KMS-11 (cell line): Measurements from ENCODE around the gene PTPRN2.

ENCODE experiments used
- H2AFZ ChIP-seq: fragments of 200-600 bp; sonication (generic); 2 replicates; pipeline ENCODE4 v1.6.1; 2016; ENCODE audit warnings: antibody characterized with exemption, mixed run types, low read depth
- H3K27ac ChIP-seq: fragments of 200-600 bp; sonication (generic); 2 replicates; pipeline ENCODE4 v1.6.1; 2016; ENCODE audit warnings: mild to moderate bottlenecking, mixed run types
- H3K27me3 ChIP-seq: fragments of 200-600 bp; sonication (generic); 2 replicates; pipeline ENCODE4 v1.6.1; 2017; ENCODE audit warnings: mild to moderate bottlenecking, low read depth, mixed run types, moderate library complexity; ENCODE audit not compliant: insufficient read depth
- H3K36me3 ChIP-seq: fragments of 200-600 bp; sonication (generic); 2 replicates; pipeline ENCODE4 v1.6.1; 2017; ENCODE audit warnings: mild to moderate bottlenecking, mixed run types; ENCODE audit not compliant: insufficient read depth
- H3K4me1 ChIP-seq: fragments of 200-600 bp; sonication (generic); 2 replicates; pipeline ENCODE4 v1.6.1; 2016; ENCODE audit warnings: mild to moderate bottlenecking, low read depth, mixed run types; ENCODE audit not compliant: poor library complexity, severe bottlenecking
- H3K4me2 ChIP-seq: fragments of 200-600 bp; sonication (generic); 2 replicates; pipeline ENCODE4 v1.7.0; 2016; ENCODE audit warnings: mild to moderate bottlenecking, mixed run types
- H3K4me3 ChIP-seq: fragments of 200-600 bp; sonication (generic); IDR thresholded peaks from 2 replicates; pipeline ENCODE4 v1.6.1; 2017; ENCODE audit warnings: low read depth, low read length, mixed read lengths; ENCODE audit not compliant: insufficient read depth
- H3K79me2 ChIP-seq: fragments of 200-600 bp; sonication (generic); 2 replicates; pipeline ENCODE4 v1.6.1; 2016; ENCODE audit warnings: low read depth, mixed run types; ENCODE audit not compliant: insufficient read depth
- H3K9ac ChIP-seq: fragments of 200-600 bp; sonication (generic); 2 replicates; pipeline ENCODE4 v1.6.1; 2016; ENCODE audit warnings: mild to moderate bottlenecking, mixed run types
- H4K20me1 ChIP-seq: fragments of 200-600 bp; sonication (generic); 2 replicates; pipeline ENCODE4 v1.6.1; 2016; ENCODE audit warnings: mild to moderate bottlenecking, mixed run types; ENCODE audit not compliant: insufficient read depth
- TF ChIP-seq, protein P1 (sequence below): fragments of 200-600 bp; sonication (generic); conservative IDR thresholded peaks from 2 replicates; pipeline ENCODE4 v1.6.1; 2017; ENCODE audit warnings: low read depth, mild to moderate bottlenecking, antibody characterized with exemption, low read length, moderate library complexity, mixed read lengths

Gene PTPRN2

DNA sequence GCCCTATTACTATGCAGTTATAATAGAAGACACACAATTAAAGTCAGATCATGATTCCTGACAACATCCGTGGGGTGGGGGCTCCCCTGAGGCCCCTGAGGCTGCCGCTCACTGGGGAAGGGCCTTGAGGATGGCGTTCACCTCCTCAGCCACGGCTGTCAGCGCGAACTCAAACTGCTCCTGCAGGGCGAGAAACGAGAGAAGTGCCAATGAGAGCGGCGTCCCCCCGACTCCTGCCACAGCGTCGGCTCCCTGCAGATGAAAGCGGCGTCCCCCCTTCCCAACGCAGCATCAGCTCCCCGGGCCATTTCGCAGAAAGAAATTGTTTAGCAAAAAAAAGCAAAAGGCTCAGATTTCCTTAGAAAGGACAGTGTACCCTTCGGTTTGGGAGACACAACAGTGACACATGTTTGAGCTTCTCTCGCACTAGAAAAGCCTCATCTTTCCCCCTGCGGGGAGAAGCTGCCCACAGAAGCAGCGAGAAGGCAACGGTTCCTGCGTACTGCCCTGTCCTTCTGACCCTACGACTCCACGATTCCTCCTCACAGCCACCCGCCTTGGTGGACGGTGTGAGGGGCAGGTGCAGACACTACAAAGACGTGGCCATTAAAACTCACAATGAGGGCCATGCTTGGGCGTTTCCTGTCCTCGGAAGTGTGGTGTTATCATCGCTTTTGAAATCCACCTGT lies 1046.9 kb downstream of the PTPRN2 start:
- Histone ChIP-seq H3K27ac (no peak overlapping the region), H2AFZ (no peak overlapping the region), H3K9ac (no peak overlapping the region), H3K79me2 (no peaks in the 10 kb centered on the region), H3K27me3 (peaks cover 33% of the 10 kb centered on the region), H3K4me3 (no peak overlapping the region), H4K20me1 (no peaks in the 10 kb centered on the region), H3K36me3 (no peaks in the 10 kb centered on the region), H3K4me2 (no peak overlapping the region), H3K4me1 (no peaks in the 10 kb centered on the region)
- TF ChIP-seq, protein P1, sequence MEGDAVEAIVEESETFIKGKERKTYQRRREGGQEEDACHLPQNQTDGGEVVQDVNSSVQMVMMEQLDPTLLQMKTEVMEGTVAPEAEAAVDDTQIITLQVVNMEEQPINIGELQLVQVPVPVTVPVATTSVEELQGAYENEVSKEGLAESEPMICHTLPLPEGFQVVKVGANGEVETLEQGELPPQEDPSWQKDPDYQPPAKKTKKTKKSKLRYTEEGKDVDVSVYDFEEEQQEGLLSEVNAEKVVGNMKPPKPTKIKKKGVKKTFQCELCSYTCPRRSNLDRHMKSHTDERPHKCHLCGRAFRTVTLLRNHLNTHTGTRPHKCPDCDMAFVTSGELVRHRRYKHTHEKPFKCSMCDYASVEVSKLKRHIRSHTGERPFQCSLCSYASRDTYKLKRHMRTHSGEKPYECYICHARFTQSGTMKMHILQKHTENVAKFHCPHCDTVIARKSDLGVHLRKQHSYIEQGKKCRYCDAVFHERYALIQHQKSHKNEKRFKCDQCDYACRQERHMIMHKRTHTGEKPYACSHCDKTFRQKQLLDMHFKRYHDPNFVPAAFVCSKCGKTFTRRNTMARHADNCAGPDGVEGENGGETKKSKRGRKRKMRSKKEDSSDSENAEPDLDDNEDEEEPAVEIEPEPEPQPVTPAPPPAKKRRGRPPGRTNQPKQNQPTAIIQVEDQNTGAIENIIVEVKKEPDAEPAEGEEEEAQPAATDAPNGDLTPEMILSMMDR = no peak

DNA sequence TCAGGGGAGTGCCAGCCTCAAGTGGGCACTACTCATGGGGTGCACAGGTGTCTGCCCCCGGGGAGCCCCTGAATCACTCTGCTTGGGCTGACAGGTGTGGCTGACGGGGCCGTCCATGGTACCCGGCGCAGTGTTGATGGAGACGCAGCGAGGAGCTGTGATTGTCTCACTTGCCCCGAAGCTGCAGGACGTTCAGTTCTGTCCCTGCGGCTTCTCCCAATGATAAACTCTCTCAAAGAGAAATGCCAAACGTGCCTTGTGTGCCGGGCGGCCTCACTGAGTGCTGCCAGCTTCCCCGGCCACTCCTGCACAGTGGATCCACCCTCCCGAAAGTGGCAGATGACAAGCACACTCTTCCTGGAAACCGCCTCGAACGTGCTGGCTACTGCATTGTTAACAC lies 1047.6 kb downstream of the PTPRN2 start:
- Histone ChIP-seq H3K4me2 (no peak overlapping the region), H3K27ac (no peak overlapping the region), H3K79me2 (no peaks in the 10 kb centered on the region), H3K27me3 (peaks cover 33% of the 10 kb centered on the region), H3K36me3 (no peaks in the 10 kb centered on the region), H3K4me3 (no peak overlapping the region), H4K20me1 (no peaks in the 10 kb centered on the region), H2AFZ (no peak overlapping the region), H3K4me1 (no peaks in the 10 kb centered on the region), H3K9ac (no peak overlapping the region)
- TF ChIP-seq, protein P1 = no peak

DNA sequence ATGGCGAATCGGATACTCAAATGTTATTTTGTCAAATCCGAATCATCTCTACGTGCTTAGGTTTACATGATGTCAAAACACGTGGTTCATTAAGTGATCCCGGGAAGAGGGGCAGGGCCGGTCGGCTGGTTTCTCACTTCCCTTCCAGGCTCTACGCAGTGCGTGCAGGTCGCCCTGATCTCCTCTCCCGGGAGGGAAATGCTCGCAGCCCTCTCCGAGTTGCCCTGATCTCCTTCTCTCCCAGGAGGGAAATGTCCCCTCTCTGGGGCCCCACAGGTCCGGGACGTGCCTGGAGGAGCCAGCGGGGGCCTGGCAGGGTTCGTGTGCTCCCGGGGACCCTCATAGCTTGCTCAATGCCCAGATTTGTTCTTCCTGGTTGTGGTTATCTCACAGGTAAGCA lies 1048.1 kb downstream of the PTPRN2 start:
- no peak overlapping the region for H3K4me2 ChIP-seq
- TF ChIP-seq, protein P1 = no peak
- H3K36me3 ChIP-seq = no peaks in the 10 kb centered on the region
- H3K9ac ChIP-seq = no peak overlapping the region
- H3K4me3 ChIP-seq = no peak overlapping the region
- no peaks in the 10 kb centered on the region for H3K79me2 ChIP-seq
- no peak overlapping the region for H3K27ac ChIP-seq
- no peaks in the 10 kb centered on the region for H4K20me1 ChIP-seq
- no peaks in the 10 kb centered on the region for H3K4me1 ChIP-seq
- H3K27me3 ChIP-seq = peaks cover 33% of the 10 kb centered on the region
- H2AFZ ChIP-seq = no peak overlapping the region

DNA sequence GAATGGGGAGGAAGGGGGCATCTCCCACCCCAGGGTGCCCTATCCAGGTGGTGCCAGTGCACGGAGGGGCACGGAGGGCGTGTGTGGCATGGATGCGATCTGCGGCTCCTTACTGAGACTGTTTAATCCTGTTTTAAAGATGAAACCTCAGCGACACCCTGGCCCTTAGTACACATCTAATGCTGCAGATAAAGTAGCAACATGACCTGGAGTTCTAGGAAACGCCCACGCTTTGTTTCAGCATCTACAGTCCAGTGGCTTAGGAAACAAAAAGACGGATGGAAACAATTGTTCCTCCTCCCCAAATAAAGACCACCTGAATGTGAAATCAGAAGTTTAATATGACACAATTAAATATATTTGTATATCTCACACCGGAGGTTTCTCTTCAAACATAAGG lies 1048.9 kb downstream of the PTPRN2 start:
- Histone ChIP-seq H2AFZ (no peak overlapping the region), H4K20me1 (no peaks in the 10 kb centered on the region), H3K4me2 (no peak overlapping the region), H3K27ac (no peak overlapping the region), H3K79me2 (no peaks in the 10 kb centered on the region), H3K4me1 (no peaks in the 10 kb centered on the region), H3K4me3 (no peak overlapping the region), H3K27me3 (peaks cover 33% of the 10 kb centered on the region), H3K9ac (no peak overlapping the region), H3K36me3 (no peaks in the 10 kb centered on the region)
- TF ChIP-seq, protein P1 = no peak
